Head of caudate nucleus (tissue), 42 donors: ENCODE measurements around the gene SEMA4D.
"Not testable (repeated sequence)": the region's sequence is repeated elsewhere in the genome, so short reads cannot be mapped to it uniquely, and the experiment has no call there.

ENCODE experiments used
- DNase-seq, 42 donors: peaks; one replicate each; pipeline versions ENCODE4 v3.0.0 to v3.0.0-alpha.2; 2020 to 2021; ENCODE audit warnings: mixed read lengths in 7 of 42
- intact Hi-C: fragments of 100-400 bp; cut with DNase I; formaldehyde crosslinking; loops from one replicate; pipeline ENCODE4 v1.15.0; 2022

The SEMA4D gene

GRCh38 chr9:89491694-89492093 lies 6.2 kb downstream of the SEMA4D start:
- peak in 2 of 42 donors; percentile 31 to 59 for DNase-seq
- intact Hi-C loops = loop anchor here (5.0 to 10.0 kb wide), 3 partner anchors 49 to 64 kb away; no protein-coding TSS in a partner anchor

- no peak for DNase-seq
- intact Hi-C loops = loop anchor here (5.0 to 10.0 kb wide), 3 partner anchors 48 to 63 kb away; no protein-coding TSS in a partner anchor
These were observed 8.1 kb downstream of the SEMA4D start for GRCh38 chr9:89489548-89490530.

- no peak for DNase-seq
- intact Hi-C loops = no loop called here
These were observed 9.0 kb downstream of the SEMA4D start for GRCh38 chr9:89488936-89489335.

GRCh38 chr9:89488131-89488530 lies 9.8 kb downstream of the SEMA4D start:
- intact Hi-C loops = no loop called here
- DNase-seq = no peak

- intact Hi-C loops = no loop called here
- no peak for DNase-seq
These were observed 11.2 kb downstream of the SEMA4D start for GRCh38 chr9:89486681-89487080.

GRCh38 chr9:89484475-89485404 lies 13.2 kb downstream of the SEMA4D start:
- no peak for DNase-seq
- intact Hi-C loops = no loop called here

- intact Hi-C loops = no loop called here
- DNase-seq = peak in 9 of 42 donors; percentile 32 to 75 (median 51)
These were observed 14.1 kb downstream of the SEMA4D start for GRCh38 chr9:89483592-89484474.

- intact Hi-C loops = no loop called here
These were observed 15.0 kb downstream of the SEMA4D start for GRCh38 chr9:89482901-89483361.

GRCh38 chr9:89482056-89482851 lies 15.7 kb downstream of the SEMA4D start:
- peak in 21 of 42 donors; percentile 36 to 76 (median 54) for DNase-seq
- intact Hi-C loops = no loop called here

More at GRCh38 chr9:89482901-89483361, 15.0 kb downstream of the SEMA4D start:
- DNase-seq = peak in 9 of 42 donors; percentile 24 to 54 (median 35)

- intact Hi-C loops = no loop called here
- peak in 4 of 42 donors; percentile 8 to 24 (median 12) for DNase-seq
These were observed 16.4 kb downstream of the SEMA4D start for GRCh38 chr9:89481538-89481915.

- peak in 3 of 42 donors; percentile 13 to 19 (median 15) for DNase-seq
- intact Hi-C loops = no loop called here
These were observed 16.9 kb downstream of the SEMA4D start for GRCh38 chr9:89480825-89481537.

GRCh38 chr9:89480372-89480771 lies 17.5 kb downstream of the SEMA4D start:
- intact Hi-C loops = not testable (repeated sequence)

GRCh38 chr9:89479669-89480011 lies 18.3 kb downstream of the SEMA4D start:
- peak in 3 of 42 donors; percentile 20 to 33 (median 21) for DNase-seq

More at GRCh38 chr9:89480372-89480771, 17.5 kb downstream of the SEMA4D start:
- peak in 2 of 42 donors; percentile 6 to 10 for DNase-seq

GRCh38 chr9:89478821-89479668 lies 18.9 kb downstream of the SEMA4D start:
- intact Hi-C loops = no loop called here
- DNase-seq = peak in 4 of 42 donors; percentile 8 to 22 (median 18)

More at GRCh38 chr9:89479669-89480011, 18.3 kb downstream of the SEMA4D start:
- intact Hi-C loops = not testable (repeated sequence)

- peak in 12 of 42 donors; percentile 11 to 77 (median 50) for DNase-seq
- intact Hi-C loops = no loop called here
These were observed 19.9 kb downstream of the SEMA4D start for GRCh38 chr9:89477811-89478630.
